GM10248 (cell line): ENCODE data around the gene SESN1.

ENCODE experiments used
- CTCF ChIA-PET: fragments of 300-600 bp; sonication (Branson Sonifier 250); formaldehyde crosslinking; extraction: SDS; loops from one replicate; lab custom pipeline; 2021; ENCODE audit warnings: antibody characterized with exemption; lab: Yijun Ruan, JAX
- POLR2A ChIA-PET: fragments of 350-650 bp; sonication (Branson Sonifier 250); formaldehyde crosslinking; extraction: SDS; loops from one replicate; lab custom pipeline; 2020; ENCODE audit warnings: antibody characterized with exemption; lab: Yijun Ruan, JAX
- DNase-seq: peaks from one replicate; pipeline ENCODE4 v3.0.0; 2012; ENCODE audit errors: extremely low spot score
- CTCF ChIP-seq: IDR thresholded peaks from 2 replicates; pipeline ENCODE4 v1.5.1; 2012; ENCODE audit warnings: mild to moderate bottlenecking, low read depth; ENCODE audit errors: extremely low read depth, missing control alignments, control extremely low read depth

The SESN1 gene

GRCh38 chr6:109105681-109106080 lies 11.0 kb upstream of the SESN1 start:
- ChIA-PET POLR2A (interaction anchor here (0.5 kb wide), 1 partner anchor 279 kb away, joined by 6 read pairs; no protein-coding TSS in a partner anchor), CTCF (interaction anchor here (1.5 kb wide), 1 partner anchor 11 kb away, joined by 4 read pairs; the partner anchor contains the start of gene SESN1)
- no peak for DNase-seq
- TF ChIP-seq CTCF = no peak

GRCh38 chr6:109104512-109104911 lies 9.9 kb upstream of the SESN1 start:
- no peak for TF ChIP-seq CTCF
- ChIA-PET POLR2A (no interaction called here), CTCF (interaction anchor here (1.2 to 1.5 kb wide), 2 partner anchors 10 to 14 kb away, joined by 3 to 4 read pairs; partner anchors contain the start of gene SESN1)
- DNase-seq = no peak

- POLR2A ChIA-PET = no interaction called here
- no peak for TF ChIP-seq CTCF
- no peak for DNase-seq
- CTCF ChIA-PET = interaction anchor here (1.2 kb wide), 1 partner anchor 15 kb away, joined by 3 read pairs; no protein-coding TSS in a partner anchor
These were observed 9.3 kb upstream of the SESN1 start for GRCh38 chr6:109103942-109104341.

- ChIA-PET CTCF (no interaction called here), POLR2A (no interaction called here)
- no peak for TF ChIP-seq CTCF
- no peak for DNase-seq
These were observed 8.1 kb upstream of the SESN1 start for GRCh38 chr6:109102762-109103161.

- CTCF ChIA-PET = no interaction called here
- DNase-seq = no peak
- POLR2A ChIA-PET = no interaction called here
- no peak for TF ChIP-seq CTCF
These were observed 3.0 kb upstream of the SESN1 start for GRCh38 chr6:109097661-109098060.

- CTCF ChIA-PET = interaction anchor here (1.2 to 4.8 kb wide), 2 partner anchors 11 to 288 kb away, joined by 7 to 20 read pairs; no protein-coding TSS in a partner anchor
- no peak for TF ChIP-seq CTCF
- POLR2A ChIA-PET = no interaction called here
- no peak for DNase-seq
These were observed 1.6 kb upstream of the SESN1 start for GRCh38 chr6:109096208-109096607.

GRCh38 chr6:109095835-109096084 lies 1.1 kb upstream of the SESN1 start:
- ChIA-PET POLR2A (interaction anchor here (1.3 kb wide), 1 partner anchor 21 kb away, joined by 4 read pairs; no protein-coding TSS in a partner anchor), CTCF (interaction anchor here (4.8 kb wide), 1 partner anchor 288 kb away, joined by 20 read pairs; no protein-coding TSS in a partner anchor)
- DNase-seq = no peak
- TF ChIP-seq CTCF = no peak
